G401 (cell line): ENCODE data around the gene SLC39A12. TPM values are rescaled to one million over a fixed set of nuclear protein-coding genes. Genes with fewer than 3 reads are reported as not detected.

Experiments
- total RNA-seq: library from RNA; depleted of rRNA; stranded (reverse); fragments of >200 nt; shearing (Covaris generic); gene quantifications from 2 replicates; pipeline ENCODE4 v1.2.3, GENCODE V29; 2014; rRNA removed

Gene SLC39A12
- total RNA-seq, 1 experiment from 2014 or later: not detected

Other genes with a start within 250 kb of the SLC39A12 start
- gene TMEM236, start 199.7 kb upstream of the SLC39A12 start, total RNA-seq: not detected in 2 replicates
- gene MRC1, start 142.6 kb upstream of the SLC39A12 start, total RNA-seq: 0.12 TPM in 1 of 2 replicates, not detected in the other
- gene CACNB2, start 188.5 kb downstream of the SLC39A12 start, total RNA-seq: not detected in 2 replicates